Activated naive CD8-positive, alpha-beta T cell treated with anti-CD3 and anti-CD28 coated beads, Interleukin-2, amount 10 ng/mL, durations not matched to agents 7 days and 5 days (primary cell): ENCODE measurements around the gene HSPA1A. TPM values are rescaled to one million over a fixed set of nuclear protein-coding genes. Genes with fewer than 3 reads are reported as not detected.

Source experiments
- ATAC-seq: fragments of 150-1000 bp; cut with Tn5 transposase; one replicate; pipeline ENCODE4 v1.10.0; 2021; ENCODE audit warnings: low read depth, moderate library complexity
- POLR2A ChIA-PET: fragments of 350-600 bp; sonication (Branson Sonifier 250); formaldehyde crosslinking; loops from one replicate; lab custom pipeline; 2021; ENCODE audit warnings: antibody characterized with exemption; lab: Charles Lee
- DNase-seq: peaks from one replicate; pipeline ENCODE4 v3.0.0; 2021
- H3K27ac Mint-ChIP-seq: one replicate; pipeline ENCODE4 v1.8.0; 2022; ENCODE audit warnings: mild to moderate bottlenecking, mixed read lengths
- H3K27me3 Mint-ChIP-seq: one replicate; pipeline ENCODE4 v1.8.0; 2022; ENCODE audit warnings: mild to moderate bottlenecking, moderate library complexity, mixed read lengths
- H3K36me3 Mint-ChIP-seq: one replicate; pipeline ENCODE4 v1.8.0; 2021; ENCODE audit warnings: mild to moderate bottlenecking, mixed read lengths
- H3K4me1 Mint-ChIP-seq: one replicate; pipeline ENCODE4 v1.8.0; 2021; ENCODE audit warnings: mixed read lengths
- H3K4me3 Mint-ChIP-seq: one replicate; pipeline ENCODE4 v1.8.0; 2022; ENCODE audit warnings: mild to moderate bottlenecking, moderate library complexity, mixed read lengths
- H3K9me3 Mint-ChIP-seq: one replicate; pipeline ENCODE4 v1.8.0; 2021; ENCODE audit warnings: mixed read lengths
- total RNA-seq, 2 experiments: library from RNA; stranded (reverse); gene quantifications; one replicate each; pipeline ENCODE4 v1.2.3, GENCODE V29; 2021

HSPA1A gene
- total RNA-seq, 2 experiments from 2014 or later: 62.2 to 63.5 TPM

DNA sequence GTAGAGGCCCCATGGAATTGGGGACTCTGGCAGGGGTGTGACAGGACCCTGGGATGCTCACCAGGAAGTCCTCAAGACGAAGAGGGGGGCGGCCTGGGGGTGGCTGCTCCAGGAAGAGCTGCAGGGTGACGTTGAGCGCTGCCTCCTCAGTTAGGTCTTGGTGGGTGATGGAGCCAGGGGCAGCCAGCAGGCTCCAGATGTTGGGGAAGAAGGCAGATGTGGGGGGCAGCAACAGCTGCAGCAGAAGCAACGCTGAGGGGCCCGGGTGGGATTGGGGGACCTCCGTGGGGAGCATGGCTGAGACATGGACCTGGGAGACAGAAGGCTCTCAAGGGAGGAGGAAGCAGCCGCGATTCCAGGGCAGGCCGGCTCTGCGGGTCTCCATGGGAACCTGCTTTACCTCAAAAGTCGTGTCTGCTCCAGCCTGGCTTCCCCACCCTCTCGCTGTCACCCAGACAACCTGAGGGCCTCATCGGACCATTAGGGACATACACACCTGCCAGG is 38.8 kb upstream of the HSPA1A start:
- Mint-ChIP-seq H3K4me3 (peak overlapping the region; percentile 69), H3K27ac (peak overlapping the region; percentile 87), H3K36me3 (peaks cover 2% of the 10 kb centered on the region), H3K27me3 (no peaks in the 10 kb centered on the region), H3K4me1 (peaks cover 27% of the 10 kb centered on the region), H3K9me3 (no peaks in the 10 kb centered on the region)
- POLR2A ChIA-PET: interaction anchor here (1.0 to 2.2 kb wide), 5 partner anchors 20 to 41 kb away, joined by 3 to 7 read pairs (median 3); partner anchors contain the start of genes HSPA1A, HSPA1L and LSM2
- DNase-seq: no peak
- peak; percentile 28 for ATAC-seq

DNA sequence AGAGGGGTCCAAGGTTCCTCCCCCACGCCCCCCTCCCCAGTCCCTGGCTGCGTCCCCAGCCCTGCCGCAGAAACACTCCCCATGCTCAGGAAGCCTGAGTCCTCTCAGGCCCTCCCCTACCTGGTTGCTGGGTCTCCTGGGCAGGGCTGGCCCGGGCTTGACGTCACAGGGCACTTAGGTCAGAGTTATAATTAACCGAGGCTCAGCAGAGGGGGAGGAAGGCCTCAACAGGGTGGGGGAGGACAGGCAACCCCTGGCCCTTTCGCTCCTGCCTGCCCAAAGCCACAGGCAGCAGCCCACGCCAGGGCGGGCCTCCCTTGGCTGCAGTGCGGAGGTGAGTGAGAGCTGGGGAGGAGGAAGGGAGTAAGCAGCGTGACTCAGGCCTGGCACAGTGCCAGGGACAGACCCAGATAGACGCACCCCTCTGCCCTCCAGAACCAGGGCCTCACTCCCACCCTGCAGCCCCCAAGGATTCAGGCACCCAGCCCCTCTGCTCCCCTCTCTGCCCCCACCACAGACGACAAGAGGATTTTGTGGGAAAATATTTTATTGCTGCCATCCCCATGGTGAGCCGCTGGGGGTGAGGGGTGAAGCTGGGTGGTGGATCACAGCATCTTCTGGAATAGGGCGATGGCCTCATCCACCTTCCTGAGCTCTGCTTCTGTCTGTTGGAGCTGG is 38.2 kb upstream of the HSPA1A start, which contains the start of gene VWA7:
Gene VWA7 (minus strand): TSS at position 340 of the 678 bp plus-strand sequence. CDS start 549 bp downstream, outside the sequence.
- H3K4me3 Mint-ChIP-seq: peak within 1 kb of the TSS; percentile 69
- ATAC-seq (peak; percentile 77), DNase-seq (peak; percentile 72)
- H3K4me1 Mint-ChIP-seq: peaks cover 25% of the 10 kb centered on the region
- peaks cover 1% of the 10 kb centered on the region for H3K36me3 Mint-ChIP-seq
- POLR2A ChIA-PET: interaction anchor here (0.5 to 2.2 kb wide), 8 partner anchors 10 to 96 kb away, joined by 3 to 7 read pairs (median 4); partner anchors contain the start of genes HSPA1A, HSPA1L, LSM2 and LY6G5C
- peak within 1 kb of the TSS; percentile 87 for H3K27ac Mint-ChIP-seq
- H3K27me3 Mint-ChIP-seq: no peaks in the 10 kb centered on the region
- H3K9me3 Mint-ChIP-seq: no peaks in the 10 kb centered on the region

DNA sequence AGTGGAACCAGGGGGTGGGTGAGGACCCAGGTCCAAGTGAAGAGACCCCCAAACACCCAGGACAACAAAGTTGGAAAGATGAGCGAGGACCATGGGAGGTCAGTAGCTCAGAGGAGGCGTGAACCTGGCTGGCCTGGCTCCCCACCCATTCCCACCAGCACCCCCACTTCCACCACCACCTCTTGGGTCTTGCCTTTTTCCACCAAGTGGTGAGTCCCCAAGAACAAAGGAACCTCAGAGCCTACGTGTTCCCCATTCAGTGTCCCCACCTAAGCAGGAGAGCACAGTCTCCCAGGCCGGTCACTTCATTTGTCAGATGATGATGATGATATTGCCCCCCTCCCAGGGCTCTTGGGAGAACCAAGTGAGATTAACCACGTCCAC is 37.7 kb upstream of the HSPA1A start:
- no peak for ATAC-seq
- H3K4me1 Mint-ChIP-seq: peaks cover 22% of the 10 kb centered on the region
- no peaks in the 10 kb centered on the region for H3K9me3 Mint-ChIP-seq
- no peak overlapping the region for H3K4me3 Mint-ChIP-seq
- POLR2A ChIA-PET: interaction anchor here (0.5 to 2.2 kb wide), 6 partner anchors 9 to 97 kb away, joined by 3 to 7 read pairs (median 4); partner anchors contain the start of genes LSM2, LY6G5C and MSH5
- peaks cover 2% of the 10 kb centered on the region for H3K36me3 Mint-ChIP-seq
- peak overlapping the region; percentile 87 for H3K27ac Mint-ChIP-seq
- H3K27me3 Mint-ChIP-seq: no peaks in the 10 kb centered on the region
- no peak for DNase-seq

DNA sequence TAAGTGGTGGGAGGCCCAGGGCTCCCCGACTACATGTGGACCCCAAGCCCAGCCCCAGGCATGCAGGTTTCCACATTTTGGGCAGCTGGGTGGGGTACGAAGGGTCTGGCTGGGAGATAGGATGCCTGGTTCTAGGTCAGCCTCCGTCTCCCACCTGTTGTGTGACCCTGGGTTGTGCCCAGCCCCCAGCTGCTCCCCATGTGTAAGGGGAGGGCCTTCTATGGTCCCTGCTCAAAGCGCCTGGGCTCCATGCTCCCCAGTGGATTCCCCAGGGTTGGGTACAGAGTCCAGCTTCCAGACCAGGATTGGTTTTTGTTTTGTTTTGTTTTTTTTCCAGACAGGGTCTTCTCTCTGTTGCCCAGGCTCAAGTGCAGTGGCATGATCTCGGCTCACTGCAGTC is 37.1 kb upstream of the HSPA1A start:
- Mint-ChIP-seq H3K27ac (peak overlapping the region; percentile 16), H3K4me1 (peaks cover 19% of the 10 kb centered on the region), H3K9me3 (no peaks in the 10 kb centered on the region), H3K27me3 (no peaks in the 10 kb centered on the region), H3K36me3 (peaks cover 5% of the 10 kb centered on the region), H3K4me3 (no peak overlapping the region)
- ATAC-seq (no peak), DNase-seq (no peak)
- POLR2A ChIA-PET: interaction anchor here (1.3 to 2.2 kb wide), 2 partner anchors 9 to 18 kb away, joined by 3 to 7 read pairs; no protein-coding TSS in a partner anchor

DNA sequence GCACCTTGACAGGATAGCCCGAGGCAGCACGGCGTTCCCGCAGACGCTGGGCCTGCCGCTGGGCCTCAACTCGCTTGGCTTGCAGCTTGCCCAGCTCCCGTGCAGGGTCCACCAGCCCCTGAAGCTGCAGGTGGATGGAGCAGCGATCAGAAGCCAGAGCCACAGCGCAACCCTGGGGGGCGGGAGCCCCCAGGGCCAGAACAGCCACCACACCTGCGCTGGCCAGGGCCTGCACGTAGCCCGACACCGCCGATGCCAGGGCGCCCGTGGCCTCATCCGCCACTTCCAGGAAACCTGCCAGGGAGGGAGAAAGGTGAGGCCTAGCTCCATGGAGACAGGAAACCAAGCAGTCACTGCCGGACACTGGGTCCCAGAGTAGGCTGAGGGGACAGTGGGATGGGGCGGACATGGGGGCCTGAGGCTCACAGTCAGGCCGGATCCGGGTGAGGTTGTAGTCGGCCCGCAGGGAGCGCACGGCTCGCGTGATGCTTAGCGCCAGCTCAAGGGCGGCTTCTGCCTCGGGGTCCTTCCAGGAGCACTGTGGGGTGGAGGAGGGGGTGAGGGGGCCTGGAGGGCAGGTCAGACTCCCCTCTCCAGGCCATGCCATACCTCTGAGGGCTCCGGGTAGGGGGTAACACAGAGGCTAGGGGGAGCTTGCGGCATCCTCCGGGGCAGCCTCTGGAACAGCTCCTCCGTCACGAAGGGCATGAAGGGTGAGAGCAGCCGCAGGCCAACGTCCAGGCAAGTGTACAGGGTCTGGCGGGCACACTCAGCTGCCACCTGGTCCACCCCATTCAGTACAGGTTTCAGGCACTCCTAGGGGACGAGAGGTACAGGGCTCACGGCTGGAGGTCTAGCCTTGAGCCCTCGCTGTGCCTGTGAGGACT is 36.1 kb upstream of the HSPA1A start:
- peaks cover 19% of the 10 kb centered on the region for H3K4me1 Mint-ChIP-seq
- DNase-seq (no peak), ATAC-seq (no peak)
- peaks cover 9% of the 10 kb centered on the region for H3K36me3 Mint-ChIP-seq
- H3K9me3 Mint-ChIP-seq: no peaks in the 10 kb centered on the region
- POLR2A ChIA-PET: interaction anchor here (0.7 to 1.0 kb wide), 2 partner anchors 42 to 56 kb away, joined by 3 to 4 read pairs; partner anchors contain the start of gene CLIC1
- H3K27ac Mint-ChIP-seq: no peak overlapping the region
- no peaks in the 10 kb centered on the region for H3K27me3 Mint-ChIP-seq
- no peak overlapping the region for H3K4me3 Mint-ChIP-seq

DNA sequence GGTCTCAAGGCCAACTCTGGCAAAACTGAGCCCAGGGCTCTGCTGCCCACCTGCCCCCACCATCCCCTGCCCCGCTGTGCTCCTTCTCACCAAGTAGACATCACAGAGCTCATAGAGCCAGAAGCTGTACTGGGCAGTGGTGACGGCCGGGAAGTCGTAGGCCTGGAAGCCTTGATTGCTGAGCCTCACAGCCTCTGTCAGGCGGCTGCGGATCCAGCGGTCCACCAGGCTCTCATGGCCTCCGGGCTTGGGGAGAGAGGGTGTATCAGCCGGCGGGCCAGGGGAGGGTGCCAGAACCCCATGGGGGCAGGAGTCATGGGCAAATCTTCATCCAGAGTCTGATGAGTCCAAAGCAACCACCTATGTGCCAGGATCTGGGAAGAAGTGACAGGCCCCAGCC is 35.4 kb upstream of the HSPA1A start:
- H3K27ac Mint-ChIP-seq: no peak overlapping the region
- peaks cover 19% of the 10 kb centered on the region for H3K4me1 Mint-ChIP-seq
- H3K4me3 Mint-ChIP-seq: no peak overlapping the region
- H3K9me3 Mint-ChIP-seq: no peaks in the 10 kb centered on the region
- no peaks in the 10 kb centered on the region for H3K27me3 Mint-ChIP-seq
- no peak for DNase-seq
- POLR2A ChIA-PET: interaction anchor here (1.0 kb wide), 1 partner anchor 56 kb away, joined by 4 read pairs; no protein-coding TSS in a partner anchor
- peaks cover 14% of the 10 kb centered on the region for H3K36me3 Mint-ChIP-seq
- no peak for ATAC-seq

DNA sequence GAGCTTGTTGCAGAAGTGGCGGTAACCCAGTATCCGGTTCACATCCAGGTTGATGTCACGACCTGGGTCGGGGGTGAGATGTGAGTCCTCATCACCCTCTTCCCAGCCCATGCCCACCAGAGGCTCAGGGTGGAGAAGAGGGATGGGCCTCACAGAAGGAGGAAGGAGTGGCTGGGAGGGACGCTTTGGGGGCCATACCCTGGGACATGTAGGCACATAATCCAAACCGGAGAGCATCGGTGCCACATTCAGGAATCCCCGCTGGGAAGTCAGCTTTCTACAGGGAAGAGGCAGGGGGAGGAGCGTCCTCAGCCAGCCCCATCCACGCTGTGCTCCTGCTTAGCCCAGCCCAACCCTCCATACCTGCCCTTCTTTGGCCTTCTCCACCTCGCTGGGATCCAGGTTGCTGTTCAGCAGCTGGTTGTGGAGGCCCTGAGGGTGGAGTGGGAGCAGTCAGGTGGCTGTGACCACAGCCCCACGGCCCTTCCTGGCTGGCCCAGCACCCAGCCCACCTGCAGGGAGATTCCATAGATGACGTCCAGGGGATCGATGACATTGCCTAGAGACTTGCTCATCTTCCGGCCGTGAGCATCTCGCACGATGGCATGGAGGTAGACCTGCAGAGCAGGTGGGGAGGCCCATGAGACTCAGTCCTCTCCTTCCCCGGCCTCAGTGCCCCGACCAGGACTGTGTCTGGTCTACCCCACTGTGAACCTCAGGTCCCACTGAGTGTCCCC is 34.7 kb upstream of the HSPA1A start:
- DNase-seq (no peak), ATAC-seq (no peak)
- no peak overlapping the region for H3K27ac Mint-ChIP-seq
- peaks cover 14% of the 10 kb centered on the region for H3K36me3 Mint-ChIP-seq
- no peak overlapping the region for H3K4me3 Mint-ChIP-seq
- H3K9me3 Mint-ChIP-seq: no peaks in the 10 kb centered on the region
- POLR2A ChIA-PET: interaction anchor here (1.0 to 1.4 kb wide), 3 partner anchors 11 to 55 kb away, joined by 3 to 4 read pairs (median 4); no protein-coding TSS in a partner anchor
- peaks cover 13% of the 10 kb centered on the region for H3K4me1 Mint-ChIP-seq
- no peaks in the 10 kb centered on the region for H3K27me3 Mint-ChIP-seq

DNA sequence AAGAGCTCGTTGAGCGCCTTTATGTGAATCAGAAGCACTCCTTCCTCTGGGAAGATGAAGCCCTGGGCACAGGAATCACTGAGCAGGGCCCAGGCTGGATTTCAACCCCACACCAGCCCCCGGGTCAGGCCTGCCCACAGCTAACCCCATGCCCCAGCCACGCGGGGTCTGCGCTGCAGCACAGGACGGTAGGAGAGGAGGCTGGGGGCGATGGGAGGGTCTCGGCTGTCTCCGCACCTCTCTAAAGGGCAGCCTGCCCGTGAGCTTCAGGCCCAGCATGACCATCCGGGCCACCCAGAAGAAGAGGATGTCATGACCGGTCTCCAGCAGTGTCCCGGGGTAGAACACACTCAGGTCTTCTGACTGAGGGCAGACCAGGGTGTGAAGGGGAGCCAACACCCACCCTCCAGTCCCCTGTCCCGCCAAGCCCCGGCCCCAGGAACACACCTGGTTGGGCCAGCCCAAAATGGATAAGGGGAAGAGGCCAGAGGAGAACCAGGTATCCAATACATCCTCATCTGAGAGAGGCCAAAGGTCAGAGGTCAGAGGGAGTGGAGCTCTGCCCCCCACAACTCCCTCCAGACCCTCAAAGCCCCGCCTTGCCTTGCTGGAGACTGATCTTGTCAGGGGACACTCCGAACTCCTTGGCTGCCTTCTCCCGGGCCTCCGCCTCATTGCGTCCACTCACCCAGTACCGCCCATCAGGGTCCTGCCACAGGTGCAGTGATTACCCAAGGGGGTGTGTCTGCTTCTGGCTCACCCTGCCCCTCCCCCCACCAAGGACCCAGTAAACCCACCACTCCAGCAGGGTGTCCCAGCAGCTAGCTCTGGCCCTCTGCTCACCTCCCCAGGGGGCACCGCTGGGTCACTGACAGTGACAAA is 33.9 kb upstream of the HSPA1A start:
- peaks cover 15% of the 10 kb centered on the region for H3K36me3 Mint-ChIP-seq
- no peaks in the 10 kb centered on the region for H3K27me3 Mint-ChIP-seq
- H3K27ac Mint-ChIP-seq: no peak overlapping the region
- DNase-seq (no peak), ATAC-seq (no peak)
- no peak overlapping the region for H3K4me3 Mint-ChIP-seq
- H3K9me3 Mint-ChIP-seq: no peaks in the 10 kb centered on the region
- POLR2A ChIA-PET: interaction anchor here (1.3 to 1.4 kb wide), 2 partner anchors 12 to 51 kb away, joined by 3 to 4 read pairs; no protein-coding TSS in a partner anchor
- peaks cover 10% of the 10 kb centered on the region for H3K4me1 Mint-ChIP-seq

DNA sequence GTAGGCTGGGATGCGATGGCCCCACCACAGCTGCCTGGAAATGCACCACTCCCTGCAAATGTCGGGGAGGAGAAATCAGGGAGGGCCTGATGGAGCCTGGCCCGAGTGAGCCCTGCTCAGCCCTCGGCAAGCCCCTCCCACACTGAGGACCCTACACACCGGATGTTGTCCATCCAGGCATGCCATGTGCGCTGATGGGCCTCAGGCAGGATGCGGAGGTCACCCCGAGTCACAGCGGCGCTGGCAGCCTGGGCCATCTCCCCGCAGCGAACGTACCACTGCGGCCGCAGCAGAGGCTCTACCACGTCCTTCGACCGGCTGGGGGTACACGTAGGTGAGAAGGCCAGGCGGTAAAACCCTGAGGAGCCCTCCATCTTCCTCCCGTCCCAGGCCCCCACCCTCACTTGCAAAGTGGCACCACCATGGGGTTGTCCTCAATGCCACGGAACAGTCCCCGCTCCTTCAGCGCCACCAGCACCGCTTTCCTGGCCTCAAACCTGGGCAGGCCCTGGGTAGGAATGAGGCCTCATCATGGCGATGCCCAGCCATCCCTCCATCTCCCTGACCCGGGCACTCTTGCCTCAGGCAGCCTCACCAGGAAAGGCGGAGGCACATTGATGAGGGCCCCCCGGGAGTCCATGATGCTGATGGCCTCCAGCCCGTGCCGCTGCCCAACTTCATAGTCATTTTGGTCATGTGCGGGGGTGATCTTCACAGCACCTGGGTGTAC is 33.1 kb upstream of the HSPA1A start:
- Mint-ChIP-seq H3K4me1 (peaks cover 6% of the 10 kb centered on the region), H3K27me3 (no peaks in the 10 kb centered on the region), H3K36me3 (peaks cover 15% of the 10 kb centered on the region), H3K9me3 (no peaks in the 10 kb centered on the region), H3K4me3 (no peak overlapping the region), H3K27ac (no peak overlapping the region)
- ATAC-seq (no peak), DNase-seq (no peak)
- POLR2A ChIA-PET: interaction anchor here (1.4 kb wide), 1 partner anchor 52 kb away, joined by 4 read pairs; no protein-coding TSS in a partner anchor

DNA sequence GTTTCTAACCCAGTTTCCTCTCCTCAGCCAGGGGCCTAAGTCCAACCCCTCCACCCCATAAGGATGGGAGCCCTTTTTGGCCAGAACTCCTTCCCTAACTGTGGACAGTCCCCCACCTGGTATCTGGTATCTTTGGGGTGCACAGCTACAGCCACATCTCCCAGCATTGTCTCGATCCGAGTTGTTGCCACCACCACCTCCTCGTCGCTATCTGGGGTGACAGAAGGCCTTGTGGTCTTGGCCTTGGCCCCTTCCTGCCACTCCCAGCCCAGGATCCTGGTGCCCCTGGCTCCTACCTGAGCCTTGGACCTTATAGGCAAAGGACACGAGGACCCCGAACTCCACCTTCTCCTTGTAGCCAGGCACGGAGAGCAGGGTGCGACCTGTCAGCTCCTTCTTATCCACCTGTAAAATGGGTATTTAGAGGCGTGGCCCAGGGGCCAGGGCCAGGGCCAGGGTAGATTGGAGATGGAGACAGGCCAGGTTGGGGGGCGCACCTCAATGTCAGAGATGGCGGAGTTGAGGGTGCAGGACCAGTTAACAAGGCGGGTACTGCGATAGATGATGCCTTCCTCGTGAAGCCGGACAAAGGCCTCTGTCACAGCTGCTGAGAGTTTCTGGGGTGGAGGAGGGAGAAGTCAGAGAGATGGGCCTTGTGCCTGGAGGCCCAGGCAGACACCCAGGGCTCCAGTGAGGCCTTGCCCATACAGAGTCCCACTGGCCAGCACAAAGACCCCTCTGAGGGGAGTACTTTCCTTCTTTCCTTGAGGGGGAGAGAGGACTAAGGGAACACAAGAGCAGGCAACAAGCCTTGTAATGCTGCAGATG is 31.0 kb upstream of the HSPA1A start:
- ATAC-seq (no peak), DNase-seq (no peak)
- POLR2A ChIA-PET: interaction anchor here (0.7 to 1.8 kb wide), 4 partner anchors 7 to 51 kb away, joined by 3 to 7 read pairs (median 4); partner anchors contain the start of gene VARS1
- no peak overlapping the region for H3K4me3 Mint-ChIP-seq
- peak overlapping the region; percentile 46 for H3K27ac Mint-ChIP-seq
- peaks cover 1% of the 10 kb centered on the region for H3K4me1 Mint-ChIP-seq
- no peaks in the 10 kb centered on the region for H3K27me3 Mint-ChIP-seq
- no peaks in the 10 kb centered on the region for H3K9me3 Mint-ChIP-seq
- H3K36me3 Mint-ChIP-seq: peaks cover 19% of the 10 kb centered on the region
